Activated T-helper 17 cell treated with anti-CD3 and anti-CD28 coated beads, Interleukin-2, amount 50 U/mL, for 72 hours (primary cell): ENCODE measurements around the gene WNT9A. TPM values are rescaled to one million over a fixed set of nuclear protein-coding genes. Genes with fewer than 3 reads are reported as not detected.
"Not testable (repeated sequence)": the region's sequence is repeated elsewhere in the genome, so short reads cannot be mapped to it uniquely, and the experiment has no call there.

ENCODE experiments used
- ATAC-seq: fragments of 150-1000 bp; cut with Tn5 transposase; replicated peaks from 2 replicates; pipeline ENCODE4 v1.10.0; 2021; ENCODE audit warnings: mild to moderate bottlenecking, moderate library complexity
- H3K27ac Mint-ChIP-seq: one replicate; pipeline ENCODE4 v1.8.0; 2022; ENCODE audit warnings: mixed read lengths
- H3K27me3 Mint-ChIP-seq: one replicate; pipeline ENCODE4 v1.8.0; 2022; ENCODE audit warnings: mixed read lengths
- H3K36me3 Mint-ChIP-seq: one replicate; pipeline ENCODE4 v1.8.0; 2022; ENCODE audit warnings: low read depth, mild to moderate bottlenecking, mixed read lengths
- H3K4me1 Mint-ChIP-seq: one replicate; pipeline ENCODE4 v1.8.0; 2022; ENCODE audit warnings: mixed read lengths
- H3K4me3 Mint-ChIP-seq: one replicate; pipeline ENCODE4 v1.8.0; 2022; ENCODE audit warnings: mild to moderate bottlenecking, mixed read lengths
- H3K9me3 Mint-ChIP-seq: one replicate; pipeline ENCODE4 v1.8.0; 2022; ENCODE audit warnings: mixed read lengths
- total RNA-seq, 2 donors: library from RNA; stranded (reverse); gene quantifications; one replicate each; pipeline ENCODE4 v1.2.3, GENCODE V29; 2022

The WNT9A gene
- total RNA-seq, 2 donors from 2014 or later: 0.09 to 0.24 TPM

DNA sequence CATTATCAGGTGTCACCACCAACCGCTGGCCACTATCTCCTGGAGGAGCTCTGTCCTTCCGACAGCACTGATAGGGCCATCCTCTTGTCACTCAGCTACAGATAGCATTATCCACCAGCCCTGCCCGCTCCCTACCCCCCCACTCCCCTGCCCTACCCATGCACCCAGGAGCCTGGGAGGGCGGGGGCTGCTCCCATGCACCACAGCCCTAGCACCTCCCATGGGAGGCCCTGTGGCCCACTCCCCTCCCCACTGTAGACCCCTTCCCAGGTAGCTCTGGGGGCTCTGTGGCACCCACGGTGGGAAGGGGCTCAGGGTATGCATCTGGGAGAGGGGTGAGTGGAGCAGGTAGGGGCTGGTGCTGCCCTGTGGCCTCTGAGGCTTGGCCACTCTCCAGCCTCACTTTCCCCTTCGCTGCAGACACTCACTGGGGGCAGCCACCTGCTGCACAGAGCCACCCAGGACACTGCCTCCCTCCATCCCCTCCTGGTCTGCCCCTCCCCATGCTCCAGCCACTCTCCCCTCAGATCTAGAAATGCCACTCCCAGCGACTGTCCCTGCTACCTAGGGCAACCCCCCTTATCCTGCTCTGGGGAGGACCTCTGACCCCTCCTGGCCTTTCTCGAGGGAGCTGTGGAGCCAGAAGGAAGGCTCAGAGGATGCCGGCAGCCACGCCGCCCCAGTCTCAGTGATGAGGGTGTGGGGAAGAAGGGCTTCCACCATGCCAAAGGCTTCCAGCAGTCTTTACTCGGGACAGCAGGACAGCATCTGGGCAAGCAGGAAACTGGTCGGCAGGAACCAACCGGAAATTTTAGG lies 58.5 kb downstream of the WNT9A start:
- Mint-ChIP-seq H3K4me1 (peaks cover 5% of the 10 kb centered on the region), H3K4me3 (no peak overlapping the region), H3K36me3 (no peaks in the 10 kb centered on the region), H3K27me3 (no peaks in the 10 kb centered on the region), H3K27ac (no peak overlapping the region), H3K9me3 (no peaks in the 10 kb centered on the region)
- ATAC-seq: no peak

DNA sequence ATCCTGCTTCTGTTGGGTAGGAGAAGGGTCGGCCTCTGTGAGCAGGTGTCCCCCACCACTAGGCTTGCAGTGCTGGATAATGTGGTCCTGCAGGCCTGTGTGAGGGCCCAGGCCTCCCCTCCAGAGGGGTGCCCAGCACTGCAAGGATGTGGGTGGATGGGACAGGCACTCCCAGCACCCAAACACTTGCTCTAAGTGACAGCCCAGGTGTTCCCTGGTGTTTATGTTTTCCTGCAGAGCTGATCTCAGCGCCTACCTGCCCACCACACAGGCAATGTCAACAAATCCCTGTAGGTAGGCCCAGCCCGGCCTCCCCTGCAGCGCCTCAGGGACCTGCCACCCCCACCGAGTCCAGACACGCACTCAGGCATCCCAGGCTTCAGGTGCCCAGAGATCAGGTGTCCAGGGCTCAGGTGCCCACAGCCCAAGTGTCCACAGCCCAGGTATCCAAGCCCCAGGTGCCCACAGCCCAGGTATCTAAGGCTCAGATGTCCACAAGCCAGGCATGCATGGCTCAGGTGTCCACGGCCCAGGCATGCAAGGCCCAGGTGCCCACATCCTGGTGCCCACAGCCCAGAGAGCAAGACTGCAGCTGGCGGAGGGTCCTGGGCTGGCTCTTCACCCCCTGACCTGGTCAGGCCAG lies 59.2 kb downstream of the WNT9A start:
- Mint-ChIP-seq H3K9me3 (no peaks in the 10 kb centered on the region), H3K27ac (no peak overlapping the region), H3K4me1 (peaks cover 5% of the 10 kb centered on the region), H3K36me3 (no peaks in the 10 kb centered on the region), H3K4me3 (no peak overlapping the region), H3K27me3 (no peaks in the 10 kb centered on the region)
- no peak for ATAC-seq

DNA sequence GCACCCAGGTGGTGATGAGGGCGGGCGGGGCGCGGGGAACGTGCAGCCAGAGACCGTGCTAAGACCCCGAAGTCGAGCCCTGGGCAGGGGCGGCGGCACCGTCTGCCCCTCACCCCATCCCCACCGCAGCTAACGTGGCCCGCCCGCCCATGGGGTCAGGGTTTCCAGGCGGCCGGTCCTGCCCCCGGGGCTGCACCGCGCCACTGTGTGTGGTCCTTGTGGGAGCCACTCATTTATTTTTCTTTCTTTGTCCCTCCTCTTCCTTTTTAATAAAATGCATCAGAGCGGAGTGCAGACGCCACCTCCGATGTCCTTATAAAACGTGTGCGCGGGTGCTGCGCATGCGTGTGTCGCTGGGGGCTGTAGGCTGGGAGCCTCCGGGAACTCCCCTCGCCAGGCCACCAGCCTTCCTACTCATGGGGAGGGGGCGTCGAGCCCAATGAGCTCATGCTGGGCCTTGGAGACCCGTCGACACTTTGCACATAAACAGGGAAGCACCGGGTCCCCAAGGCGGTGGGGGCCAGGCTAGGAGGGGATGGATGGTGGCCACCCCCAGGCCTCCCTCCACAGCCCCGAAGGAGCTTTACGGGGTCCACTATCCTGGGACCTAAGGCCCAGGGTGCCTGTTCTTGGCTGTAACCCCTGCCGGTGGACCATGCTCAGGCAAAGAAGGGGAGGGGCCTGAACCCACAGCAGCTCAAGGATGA lies 59.9 kb downstream of the WNT9A start:
- peak overlapping the region; percentile 84 for H3K27ac Mint-ChIP-seq

DNA sequence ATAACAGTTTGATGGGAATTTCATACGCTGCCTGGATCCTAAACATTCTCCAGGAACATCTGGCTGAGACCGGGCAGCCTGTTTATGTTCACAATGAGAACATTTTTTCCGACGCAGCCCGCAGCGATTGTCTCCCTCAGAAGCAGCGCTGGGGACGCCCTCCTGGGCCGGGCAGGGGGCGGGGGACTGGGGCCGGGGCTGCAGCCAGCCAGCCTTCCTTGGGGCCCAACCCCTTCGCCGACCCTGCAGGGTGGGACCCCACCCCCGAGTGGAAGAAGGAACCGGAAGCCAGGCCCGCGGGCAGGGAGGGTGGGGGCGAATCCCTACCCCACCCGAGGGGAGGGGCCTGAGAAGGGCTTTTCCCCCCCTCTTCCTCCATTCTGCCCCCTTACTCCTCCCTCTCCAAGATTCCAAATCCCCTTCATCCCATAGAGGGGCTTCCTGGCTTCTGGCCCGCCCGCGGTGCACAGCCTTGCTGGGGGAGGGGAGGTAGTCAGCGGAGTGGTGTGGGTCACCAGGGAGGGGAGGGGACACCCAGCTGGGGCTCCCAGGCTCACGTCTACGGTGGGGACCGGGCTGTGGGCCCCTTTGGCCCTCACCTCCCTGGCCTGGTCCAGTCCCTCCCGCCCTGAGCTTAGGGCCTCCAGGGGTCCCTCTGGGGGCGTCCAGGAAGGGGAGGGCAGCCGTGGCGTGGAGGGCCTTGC lies 60.6 kb downstream of the WNT9A start:
- Mint-ChIP-seq H3K36me3 (no peaks in the 10 kb centered on the region), H3K4me3 (peak overlapping the region; percentile 16), H3K9me3 (no peaks in the 10 kb centered on the region), H3K27me3 (no peaks in the 10 kb centered on the region), H3K27ac (no peak overlapping the region), H3K4me1 (peaks cover 5% of the 10 kb centered on the region)
- peak; percentile 28 for ATAC-seq

More for the DNA sequence above, 59.9 kb downstream of the WNT9A start:
- Mint-ChIP-seq H3K9me3 (no peaks in the 10 kb centered on the region), H3K4me1 (peaks cover 5% of the 10 kb centered on the region), H3K27me3 (no peaks in the 10 kb centered on the region), H3K36me3 (no peaks in the 10 kb centered on the region), H3K4me3 (peak overlapping the region; percentile 67)
- no peak for ATAC-seq

DNA sequence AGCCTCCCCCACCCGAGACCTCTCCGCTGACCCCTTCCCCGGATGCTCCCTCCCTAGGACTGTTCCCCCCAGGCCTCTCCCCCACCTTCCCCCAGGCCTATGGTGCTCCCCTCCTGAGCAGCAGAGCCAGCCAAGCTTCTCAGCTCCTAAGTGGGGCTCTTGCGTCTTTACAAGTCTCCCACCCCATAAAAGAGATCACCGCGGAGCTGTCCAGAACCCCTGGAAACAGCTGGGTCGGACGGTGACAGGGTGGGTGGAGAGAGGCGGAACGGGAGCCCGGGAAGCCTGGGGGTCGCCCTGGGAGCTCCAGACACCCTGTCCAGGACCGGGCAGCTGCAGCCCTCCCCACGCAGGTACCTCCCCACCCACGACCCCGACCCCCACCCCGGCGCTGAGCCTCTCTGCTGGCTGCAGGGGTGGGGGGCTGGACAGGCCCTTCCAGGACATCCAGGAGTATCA lies 61.2 kb downstream of the WNT9A start:
- Mint-ChIP-seq H3K4me1 (peaks cover 5% of the 10 kb centered on the region), H3K36me3 (no peaks in the 10 kb centered on the region), H3K27me3 (no peaks in the 10 kb centered on the region), H3K4me3 (peak overlapping the region; percentile 16), H3K27ac (no peak overlapping the region), H3K9me3 (no peaks in the 10 kb centered on the region)
- ATAC-seq: no peak

DNA sequence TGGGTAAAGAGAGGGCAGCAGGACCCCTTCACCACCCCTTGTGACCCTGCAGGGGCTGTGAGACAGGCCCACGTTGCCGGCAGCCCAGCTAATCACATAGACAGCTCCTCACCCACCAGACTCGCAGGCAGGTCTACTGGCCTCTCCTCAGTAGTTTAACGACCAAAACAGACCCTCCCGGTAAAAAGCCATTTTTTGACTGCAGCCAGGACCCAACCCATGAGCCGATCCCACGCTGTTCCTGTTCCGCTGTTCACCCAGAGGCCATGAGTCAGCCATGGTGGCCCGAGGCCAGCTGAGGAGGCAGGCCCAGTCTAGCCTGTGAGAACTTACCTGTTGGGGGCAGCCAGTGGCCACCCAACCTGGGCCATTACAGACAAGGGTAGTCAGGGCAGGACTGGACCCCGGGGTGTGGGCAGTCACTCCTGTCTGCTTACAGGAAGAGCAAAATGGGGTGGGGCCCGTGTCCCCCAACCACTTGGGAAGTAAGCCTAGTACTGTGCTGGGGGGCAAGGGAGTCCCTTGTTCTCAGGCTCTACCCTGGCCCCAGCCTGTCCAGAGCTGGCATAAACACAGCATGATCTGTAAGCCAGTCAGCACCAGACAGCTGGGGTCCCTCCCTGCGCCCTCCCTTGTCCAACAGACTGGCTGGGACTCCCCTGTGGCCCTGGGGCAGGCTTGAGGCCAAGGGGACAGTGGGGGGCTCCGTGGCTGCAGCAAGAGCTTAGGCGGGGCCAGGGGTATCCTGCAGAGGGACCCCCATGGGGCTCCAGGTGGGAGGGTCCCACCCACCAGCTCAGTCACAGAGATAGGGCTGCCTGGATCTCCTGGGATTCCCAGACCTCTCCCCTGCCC lies 61.9 kb downstream of the WNT9A start:
- ATAC-seq: peak; percentile 67
- H3K4me3 Mint-ChIP-seq: peak overlapping the region; percentile 64
- no peaks in the 10 kb centered on the region for H3K9me3 Mint-ChIP-seq
- H3K4me1 Mint-ChIP-seq: peaks cover 5% of the 10 kb centered on the region
- H3K27me3 Mint-ChIP-seq: no peaks in the 10 kb centered on the region
- no peaks in the 10 kb centered on the region for H3K36me3 Mint-ChIP-seq
- peak overlapping the region; percentile 75 for H3K27ac Mint-ChIP-seq

DNA sequence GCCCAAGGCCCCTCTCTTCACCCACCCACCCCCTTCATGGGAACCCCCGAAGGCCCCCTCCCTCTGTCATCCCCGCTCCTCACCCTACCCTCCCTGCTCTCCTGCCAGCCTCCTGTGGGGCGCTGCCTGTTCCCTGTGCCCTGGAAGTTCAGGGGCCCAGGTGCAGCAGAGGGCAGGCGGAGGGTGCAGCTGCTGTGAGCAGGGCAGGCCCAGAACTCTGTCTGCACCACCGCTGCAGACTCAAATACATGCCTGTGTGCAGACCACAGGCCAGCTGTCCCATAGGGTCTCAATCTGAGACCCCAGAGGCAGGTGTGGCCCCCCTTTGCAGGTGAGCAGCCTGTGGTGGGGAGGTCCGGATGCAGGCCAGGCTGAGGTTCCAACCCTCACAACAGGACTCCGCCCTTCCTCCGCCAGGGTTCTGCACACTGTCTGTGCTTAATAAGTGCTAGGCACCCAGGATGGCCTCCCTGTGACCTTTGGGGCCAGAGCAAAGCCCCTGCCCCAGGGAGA lies 62.5 kb downstream of the WNT9A start:
- Mint-ChIP-seq H3K9me3 (no peaks in the 10 kb centered on the region), H3K27me3 (no peaks in the 10 kb centered on the region), H3K36me3 (no peaks in the 10 kb centered on the region), H3K4me1 (peaks cover 5% of the 10 kb centered on the region), H3K27ac (peak overlapping the region; percentile 75), H3K4me3 (peak overlapping the region; percentile 64)
- ATAC-seq: peak; percentile 45

DNA sequence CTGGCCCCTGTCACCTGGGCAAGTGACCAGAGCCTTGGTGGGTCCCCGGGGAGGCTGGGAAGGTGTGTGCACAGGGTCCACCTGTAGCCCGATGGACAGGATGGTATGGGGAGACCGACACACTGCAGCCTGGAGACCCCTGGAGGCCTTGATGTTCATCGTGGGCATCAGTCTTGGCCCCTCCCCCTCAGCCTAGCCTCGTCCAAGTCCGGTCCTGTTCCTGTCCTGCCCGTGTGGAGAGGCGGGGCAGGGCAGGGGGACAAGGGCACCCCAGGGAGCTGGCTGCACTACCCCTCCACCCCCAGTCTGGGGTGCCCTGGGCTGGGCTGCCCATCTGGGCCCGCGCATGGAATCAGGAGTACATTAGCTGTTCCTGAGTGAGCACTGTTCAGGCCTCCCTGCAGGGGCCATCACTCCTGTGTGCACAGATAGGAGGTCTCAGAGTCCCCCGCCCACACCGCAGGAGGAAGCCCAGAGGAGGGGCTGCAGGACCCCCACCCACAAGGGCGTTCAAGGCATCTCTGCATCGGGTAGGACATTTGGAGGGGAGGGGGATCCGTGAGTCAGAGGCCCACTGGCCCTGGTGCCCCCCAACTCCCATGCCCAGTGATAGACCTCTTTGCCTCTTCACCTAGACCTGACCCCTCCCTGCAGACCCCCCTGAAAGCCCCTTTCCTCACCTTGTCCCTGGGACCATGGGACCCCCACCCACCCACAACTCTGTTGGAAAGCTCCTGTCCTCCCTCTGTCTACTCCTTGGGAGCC lies 63.2 kb downstream of the WNT9A start:
- Mint-ChIP-seq H3K9me3 (no peaks in the 10 kb centered on the region), H3K4me3 (no peak overlapping the region), H3K36me3 (no peaks in the 10 kb centered on the region), H3K27ac (no peak overlapping the region), H3K4me1 (peaks cover 5% of the 10 kb centered on the region), H3K27me3 (no peaks in the 10 kb centered on the region)
- no peak for ATAC-seq

DNA sequence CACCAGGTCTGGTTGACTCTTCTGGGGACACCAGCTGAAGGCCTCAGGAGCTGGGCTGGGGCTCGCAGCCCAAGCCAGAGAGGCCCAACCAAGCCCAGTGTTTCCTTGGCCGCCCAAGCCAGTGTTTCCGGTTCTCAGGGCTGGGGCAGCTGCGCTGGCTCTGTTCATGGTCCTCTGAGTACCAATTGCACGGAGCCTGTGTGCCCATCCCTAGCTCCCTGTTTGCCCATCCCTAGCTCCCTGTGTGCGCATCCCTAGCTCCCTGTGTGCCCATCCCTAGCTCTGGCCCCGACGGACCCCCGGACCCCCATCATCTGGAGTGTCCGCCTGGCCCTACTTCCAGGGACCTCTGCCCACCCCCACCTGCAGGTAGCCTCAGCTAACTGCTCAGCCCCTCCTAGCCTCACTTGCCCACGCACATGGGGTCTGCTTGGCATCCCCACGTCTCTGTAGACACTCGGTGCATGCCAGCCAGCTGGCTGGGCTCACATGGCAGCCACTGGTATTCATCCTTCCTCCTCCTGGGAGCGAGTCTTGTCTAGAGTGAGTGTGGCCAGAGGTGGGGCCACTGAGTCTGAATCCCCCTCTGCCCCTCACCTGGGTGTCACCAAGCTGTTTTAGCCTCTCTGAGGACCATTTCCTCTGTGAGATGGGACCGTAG lies 64.0 kb downstream of the WNT9A start:
- peaks cover 5% of the 10 kb centered on the region for H3K4me1 Mint-ChIP-seq
- H3K27ac Mint-ChIP-seq: no peak overlapping the region
- no peaks in the 10 kb centered on the region for H3K27me3 Mint-ChIP-seq
- H3K4me3 Mint-ChIP-seq: no peak overlapping the region
- H3K9me3 Mint-ChIP-seq: no peaks in the 10 kb centered on the region
- no peak for ATAC-seq
- no peaks in the 10 kb centered on the region for H3K36me3 Mint-ChIP-seq

DNA sequence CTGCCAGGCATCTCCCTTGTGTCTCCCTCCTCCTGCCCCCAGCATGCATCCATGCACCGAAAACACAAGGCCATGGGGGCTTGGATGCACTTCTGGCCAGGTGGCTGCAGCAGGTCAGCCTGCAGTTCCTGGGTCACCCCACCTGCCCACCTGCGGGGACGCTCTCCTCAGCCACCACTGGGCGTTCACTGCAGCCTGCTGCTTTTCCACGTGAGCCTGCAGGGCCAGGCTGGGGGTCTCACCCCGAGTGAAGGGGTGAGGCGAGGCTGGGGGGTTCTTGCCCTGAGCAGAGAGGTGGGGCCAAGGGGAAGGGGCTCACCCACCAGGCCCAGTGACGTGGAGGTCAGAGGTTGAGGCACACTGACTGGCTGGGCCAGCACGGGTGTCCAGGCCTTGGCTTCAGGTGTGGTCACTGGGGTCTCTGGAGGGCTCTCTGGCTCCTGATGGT lies 64.6 kb downstream of the WNT9A start:
- Mint-ChIP-seq H3K27ac (no peak overlapping the region), H3K9me3 (no peaks in the 10 kb centered on the region), H3K27me3 (no peaks in the 10 kb centered on the region), H3K36me3 (no peaks in the 10 kb centered on the region), H3K4me1 (peaks cover 5% of the 10 kb centered on the region), H3K4me3 (no peak overlapping the region)
- ATAC-seq: no peak

DNA sequence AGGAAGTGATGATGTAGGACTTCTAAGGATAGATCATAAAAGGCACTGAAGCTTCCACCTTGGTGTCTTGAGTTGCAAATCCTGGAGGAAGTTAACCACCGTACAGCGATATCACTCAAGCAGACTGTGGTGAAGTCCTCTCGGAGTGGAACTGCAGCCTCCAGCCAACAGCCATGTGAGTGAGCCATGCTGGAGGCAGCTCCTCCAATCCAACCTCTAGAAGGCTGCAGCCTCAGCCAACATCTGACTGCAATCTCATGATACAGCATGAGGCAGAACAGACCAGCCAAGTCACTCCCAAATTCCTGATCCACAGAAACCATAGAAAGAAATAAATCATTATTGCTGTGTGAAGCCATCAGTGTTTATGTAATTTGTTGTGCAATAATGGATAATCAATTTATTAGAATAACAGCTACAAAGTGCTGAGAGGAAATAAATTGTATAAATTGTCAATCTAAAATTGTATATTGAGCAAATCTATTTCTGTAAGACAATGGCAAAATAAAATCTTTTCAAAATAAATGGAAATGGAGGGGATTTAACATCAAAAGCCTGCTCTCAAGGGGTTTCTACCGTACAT lies 67.3 kb downstream of the WNT9A start:
- H3K27ac Mint-ChIP-seq: no peak overlapping the region
- no peaks in the 10 kb centered on the region for H3K4me1 Mint-ChIP-seq
- no peaks in the 10 kb centered on the region for H3K27me3 Mint-ChIP-seq
- no peak overlapping the region for H3K4me3 Mint-ChIP-seq
- H3K9me3 Mint-ChIP-seq: no peaks in the 10 kb centered on the region
- no peak for ATAC-seq
- no peaks in the 10 kb centered on the region for H3K36me3 Mint-ChIP-seq

DNA sequence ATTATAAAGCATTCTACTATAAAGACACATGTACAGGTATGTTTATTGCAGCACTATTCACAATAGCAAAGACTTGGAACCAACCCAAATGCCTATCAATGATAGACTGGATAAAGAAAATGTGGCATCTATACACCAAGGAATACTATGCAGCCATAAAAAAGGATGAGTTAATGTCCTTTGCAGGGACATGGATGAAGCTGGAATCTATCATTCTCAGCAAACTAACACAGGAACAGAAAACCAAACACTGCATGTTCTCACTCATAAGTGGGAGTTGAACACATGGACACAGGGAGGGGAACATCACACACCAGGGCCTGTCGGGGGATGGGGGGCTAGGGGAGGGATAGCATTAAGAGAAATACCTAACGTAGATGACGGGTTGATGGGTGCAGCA lies 69.9 kb downstream of the WNT9A start:
- H3K27me3 Mint-ChIP-seq, H3K36me3 Mint-ChIP-seq, H3K4me1 Mint-ChIP-seq, H3K4me3 Mint-ChIP-seq, H3K9me3 Mint-ChIP-seq, ATAC-seq, H3K27ac Mint-ChIP-seq: not testable (repeated sequence)
